Camera-type eye (tissue), 1 donor: ENCODE data around the gene PTPRG. TPM values are rescaled to one million over a fixed set of nuclear protein-coding genes. Genes with fewer than 3 reads are reported as not detected.

ENCODE experiments used
- total RNA-seq: library from RNA; depleted of rRNA; stranded (reverse); fragments of >200 nt; gene quantifications from one replicate; pipeline ENCODE4 v1.2.3, GENCODE V29; 2014

The PTPRG gene
- total RNA-seq: 141 TPM

GRCh38 chr3:61561374-61562041 lies at the start of gene PTPRG:
TSS of gene PTPRG (plus strand) at chr3:61561571. CDS start at chr3:61562288, 717 bp downstream.

